Measurements from ENCODE around the gene PREPL. TPM values are rescaled to one million over a fixed set of nuclear protein-coding genes. Genes with fewer than 3 reads are reported as not detected.

PREPL gene
- total and polyA plus RNA-seq, 10 of the 15 experiments (the other 5 are each of a cell fraction or from before 2014, with no cell fraction given): 9.2 to 43.0 (median 20.4) TPM

DNA sequence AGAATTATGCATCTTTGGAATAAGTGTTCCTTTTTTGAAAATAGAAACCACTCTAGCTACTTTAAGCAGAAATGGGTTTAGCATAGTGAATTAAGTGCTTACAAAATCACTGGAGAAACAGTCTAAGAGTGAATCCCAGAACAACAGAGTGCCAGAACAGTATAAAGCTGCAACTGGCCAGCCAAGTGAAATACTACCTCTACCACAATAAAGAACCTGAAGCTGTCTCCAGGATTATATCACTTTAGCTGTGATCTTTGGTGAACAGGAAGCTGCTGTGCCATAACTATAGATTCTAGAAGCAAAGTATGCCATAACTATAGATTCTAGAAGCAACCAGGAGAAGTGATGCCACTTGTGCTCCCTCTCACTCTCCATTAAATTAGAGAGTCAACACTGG, 8.1 kb upstream of the PREPL start:
- Histone ChIP-seq H3K4me1 (ENCODE audit: control insufficient read depth, insufficient read depth, low read length) (no peaks in the 10 kb centered on the region), H3K27me3 (replicated peaks in 1 of 2; ENCODE audit: control insufficient read depth in 2 of 2, insufficient read depth in 2 of 2, low read length in 1 of 2) (no peaks in the 10 kb centered on the region), H3K4me2 (ENCODE audit: control insufficient read depth, insufficient read depth) (no peak overlapping the region), H2AFZ (ENCODE audit: control insufficient read depth, low read depth, low read length) (no peak overlapping the region), H3K36me3 (ENCODE audit: control insufficient read depth in 2 of 2, insufficient read depth in 2 of 2, low read length in 1 of 2) (no peaks in the 10 kb centered on the region), H3K9me3 (replicated peaks; ENCODE audit: control insufficient read depth, insufficient read depth, low read length) (no peaks in the 10 kb centered on the region), H3K27ac (ENCODE audit: control insufficient read depth, insufficient read depth) (no peak overlapping the region), H4K20me1 (ENCODE audit: control insufficient read depth, insufficient read depth) (no peaks in the 10 kb centered on the region), H3K9ac (ENCODE audit: control insufficient read depth, insufficient read depth, low read length) (no peak overlapping the region), H3K79me2 (ENCODE audit: control insufficient read depth, insufficient read depth, low read length) (peaks cover 7% of the 10 kb centered on the region), H3K4me3 (no peak overlapping the region)
- ChIA-PET SMC1A (ENCODE audit: uncharacterized antibody, unreplicated experiment) (interaction anchor here (0.5 to 1.3 kb wide), 4 partner anchors 20 to 281 kb away, joined by 3 to 4 read pairs (median 3); no protein-coding TSS in a partner anchor), POLR2A (interaction anchor here (1.7 kb wide), 1 partner anchor 12 kb away, joined by 3 read pairs; no protein-coding TSS in a partner anchor), CTCF (interaction anchor here (0.5 to 2.0 kb wide), 6 partner anchors 9 to 420 kb away, joined by 3 to 11 read pairs (median 6); no protein-coding TSS in a partner anchor), RAD21 (ENCODE audit: unreplicated experiment) (no interaction called here)
- TF ChIP-seq SIN3A (IDR thresholded peaks at IDR 0.05; ENCODE audit: low read depth, low read length): no peak
- no peak for TF ChIP-seq RUNX3 (IDR thresholded peaks at IDR 0.05; ENCODE audit: low read length)
- TF ChIP-seq CREB1 (IDR thresholded peaks at IDR 0.05; ENCODE audit: low read depth): no peak
- no peak for TF ChIP-seq FOXK2 (IDR thresholded peaks at IDR 0.05)
- TF ChIP-seq ZNF217 (IDR thresholded peaks at IDR 0.05): no peak
- TF ChIP-seq, protein P1, sequence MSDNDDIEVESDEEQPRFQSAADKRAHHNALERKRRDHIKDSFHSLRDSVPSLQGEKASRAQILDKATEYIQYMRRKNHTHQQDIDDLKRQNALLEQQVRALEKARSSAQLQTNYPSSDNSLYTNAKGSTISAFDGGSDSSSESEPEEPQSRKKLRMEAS (IDR thresholded peaks at IDR 0.05; ENCODE audit: low read depth, low read length): no peak
- TF ChIP-seq BMI1 (IDR thresholded peaks at IDR 0.05; ENCODE audit: borderline replicate concordance): no peak
- TF ChIP-seq CBX3 (IDR thresholded peaks at IDR 0.05; ENCODE audit: borderline replicate concordance, low read depth): no peak
- no peak for TF ChIP-seq NKRF (conservative IDR thresholded peaks at IDR 0.05)
- TF ChIP-seq HDAC6 (IDR thresholded peaks at IDR 0.05; ENCODE audit: unreplicated experiment): no peak
- ATAC-seq: peak; percentile 46
- no peak for FAIRE-seq
- in situ Hi-C loops (cut with MboI) (no loop called here), intact Hi-C loops (cut with micrococcal nuclease; ENCODE audit: unreplicated experiment) (no loop called here)
- BruUV-seq (replicated peaks): no TSS peak
- DNase-seq (ENCODE audit: low read depth, low spot score): no peak
